Measurements from ENCODE around the gene FANCL.
"Not testable (repeated sequence)": the region's sequence is repeated elsewhere in the genome, so short reads cannot be mapped to it uniquely, and the experiment has no call there.

The FANCL gene

GRCh38 chr2:58155160-58155778 lies 85.9 kb downstream of the FANCL start:
- in situ Hi-C loops (cut with MboI; ENCODE audit: low sequenced_read_pairs) = no loop called here

GRCh38 chr2:58146707-58147106 lies 94.4 kb downstream of the FANCL start:
- in situ Hi-C loops (cut with MboI; ENCODE audit: low sequenced_read_pairs) = no loop called here

DNA sequence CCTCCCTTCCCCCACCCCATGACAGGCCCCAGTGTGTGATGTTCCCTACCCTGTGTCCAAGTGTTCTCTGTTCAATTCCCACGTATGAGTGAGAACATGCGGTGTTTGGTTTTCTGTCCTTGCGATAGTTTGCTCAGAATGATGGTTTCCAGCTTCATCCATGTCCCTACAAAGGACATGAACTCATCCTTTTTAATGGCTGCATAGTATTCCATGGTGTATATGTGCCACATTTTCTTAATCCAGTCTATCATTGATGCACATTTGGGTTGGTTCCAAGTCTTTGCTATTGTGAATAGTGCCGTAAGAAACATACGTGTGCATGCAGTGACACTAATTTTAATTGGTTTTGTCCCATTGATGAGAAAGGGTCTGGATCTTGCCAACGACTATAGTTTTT lies 95.4 kb downstream of the FANCL start:
- in situ Hi-C loops (cut with MboI; ENCODE audit: low sequenced_read_pairs) = not testable (repeated sequence)

DNA sequence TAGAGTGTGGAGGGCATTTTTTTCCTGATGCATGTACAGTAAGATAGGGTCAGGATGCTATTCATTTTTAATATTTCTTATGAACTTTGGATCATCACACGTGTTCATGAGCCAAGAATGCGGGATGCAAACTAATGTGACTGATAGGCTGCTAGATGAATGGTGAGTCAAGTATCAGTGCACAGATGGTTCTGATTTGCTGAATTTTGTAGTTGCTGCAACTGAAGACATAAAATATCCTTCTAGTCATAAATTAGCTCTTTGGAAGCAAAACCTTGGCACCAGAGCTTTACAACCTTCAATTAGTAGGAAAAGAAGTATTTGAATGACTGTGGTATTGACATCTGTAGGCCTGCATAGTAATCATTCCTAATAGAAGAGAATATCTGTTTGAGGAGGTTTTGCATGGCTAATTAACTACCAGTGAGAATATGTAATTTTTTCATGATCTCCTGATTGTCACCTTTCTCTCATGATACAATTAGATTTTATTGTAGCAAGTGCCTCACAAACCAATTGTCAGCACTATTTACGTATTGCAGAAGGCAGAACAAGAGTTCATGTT lies 100.5 kb downstream of the FANCL start:
- in situ Hi-C loops (cut with MboI; ENCODE audit: low sequenced_read_pairs) = no loop called here

DNA sequence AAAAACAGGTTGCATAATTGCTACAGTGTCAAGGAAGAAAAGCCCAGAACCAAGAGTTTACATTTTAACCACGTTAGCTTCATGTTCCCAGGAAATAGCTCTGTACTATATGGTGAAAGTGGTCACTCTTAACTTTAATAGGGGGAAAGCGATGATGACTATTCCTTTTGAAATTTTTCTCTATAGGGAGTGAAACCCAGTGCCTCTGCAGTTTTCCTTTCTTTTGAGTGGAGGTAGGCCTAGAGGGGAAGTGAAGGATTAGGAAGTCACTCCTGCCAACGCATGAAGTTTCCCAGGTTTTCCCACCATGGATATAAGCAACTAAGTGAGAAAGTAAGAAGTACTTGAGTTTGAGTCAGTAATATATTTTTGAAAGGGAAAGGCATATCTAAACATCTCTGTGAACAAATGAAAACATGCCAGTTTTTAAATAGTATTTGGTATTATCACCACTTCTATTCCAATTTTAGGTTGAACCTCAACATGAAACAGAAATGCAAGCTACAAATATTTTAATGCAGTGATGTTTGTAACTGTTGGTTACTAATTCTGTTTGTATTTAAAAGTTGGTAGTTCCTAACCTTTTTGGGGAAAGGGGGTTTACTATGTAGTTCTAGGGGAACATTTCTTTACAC lies 102.6 kb downstream of the FANCL start:
- in situ Hi-C loops (cut with MboI; ENCODE audit: low sequenced_read_pairs) = no loop called here

- in situ Hi-C loops (cut with MboI; ENCODE audit: low sequenced_read_pairs) = no loop called here
These were observed 103.3 kb downstream of the FANCL start for GRCh38 chr2:58137856-58138255.

GRCh38 chr2:58137221-58137620 lies 103.9 kb downstream of the FANCL start:
- in situ Hi-C loops (cut with MboI; ENCODE audit: low sequenced_read_pairs) = no loop called here

DNA sequence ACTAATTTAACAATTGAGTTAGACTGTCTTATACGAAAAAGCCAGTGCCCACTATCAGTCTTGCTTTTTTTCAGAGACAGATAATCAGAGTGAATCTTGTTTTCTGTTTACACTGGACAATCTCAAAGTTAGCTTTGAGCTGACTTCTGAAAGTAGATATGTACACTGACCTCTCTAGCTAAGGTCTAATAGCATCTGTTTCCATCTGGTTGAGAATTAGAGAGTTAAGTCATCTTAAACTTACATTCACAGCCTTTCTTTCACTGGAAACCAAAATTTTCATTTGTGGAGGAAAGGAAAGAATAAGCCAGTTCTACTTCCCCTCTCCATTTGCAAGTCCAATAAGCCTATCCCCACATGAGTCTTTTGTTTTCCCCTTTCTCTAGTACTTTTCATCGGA lies 105.3 kb downstream of the FANCL start:
- in situ Hi-C loops (cut with MboI; ENCODE audit: low sequenced_read_pairs) = no loop called here

GRCh38 chr2:58133395-58133794 lies 107.7 kb downstream of the FANCL start:
- in situ Hi-C loops (cut with MboI; ENCODE audit: low sequenced_read_pairs) = no loop called here

DNA sequence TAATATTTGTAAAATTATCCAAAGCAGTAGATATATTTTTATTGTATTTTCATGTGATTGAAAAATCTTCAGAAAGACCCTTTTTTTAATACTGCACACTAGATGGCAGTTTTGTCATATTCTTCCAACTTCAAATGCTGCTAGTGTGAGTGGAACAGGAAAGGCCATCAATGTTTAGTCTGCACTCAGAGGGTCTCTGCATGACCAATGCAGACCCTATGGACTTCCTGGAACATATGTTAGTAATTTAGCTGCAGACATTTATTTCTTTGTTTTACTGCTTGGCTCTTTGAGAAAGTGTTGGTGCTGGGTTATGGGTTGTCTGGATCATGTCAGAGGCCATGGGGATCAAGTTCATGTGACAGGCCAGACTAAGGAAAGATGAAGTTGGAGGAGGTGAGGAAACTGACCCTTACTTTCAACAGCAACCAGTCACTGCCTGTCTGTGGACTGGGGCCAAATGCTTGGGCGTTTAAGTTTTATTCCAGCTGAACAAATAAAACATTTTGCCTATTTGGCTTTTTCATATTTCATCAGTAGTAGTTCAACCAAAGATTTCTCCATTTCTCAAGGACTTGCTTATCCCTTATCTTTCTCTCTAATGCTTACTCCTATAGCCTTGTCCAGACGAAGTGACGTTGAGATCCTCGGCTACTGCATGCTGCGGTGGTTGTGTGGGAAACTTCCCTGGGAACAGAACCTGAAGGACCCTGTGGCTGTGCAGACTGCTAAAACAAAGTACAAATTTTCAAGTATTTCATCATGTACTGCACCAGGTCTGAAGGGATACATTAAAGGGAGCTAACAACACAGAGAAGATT lies 109.7 kb downstream of the FANCL start:
- in situ Hi-C loops (cut with MboI; ENCODE audit: low sequenced_read_pairs) = no loop called here

DNA sequence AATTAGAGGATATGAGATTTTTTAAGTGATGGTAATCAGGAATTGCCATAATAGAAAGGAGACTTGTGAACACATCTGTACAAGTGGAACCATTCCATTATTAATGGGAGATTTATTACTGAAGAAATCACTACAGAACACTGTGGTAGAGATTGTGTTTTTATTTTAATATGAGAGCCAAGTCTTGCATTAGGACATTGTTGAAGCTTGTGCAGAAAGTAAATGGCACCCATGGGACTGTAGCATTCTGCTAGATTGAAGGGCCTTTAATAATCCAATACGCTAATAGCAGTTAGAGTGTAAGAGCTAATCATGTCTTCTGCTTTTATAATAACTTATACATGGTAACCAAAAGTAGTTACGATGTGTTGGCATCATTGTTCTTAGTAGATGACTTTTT lies 110.9 kb downstream of the FANCL start:
- in situ Hi-C loops (cut with MboI; ENCODE audit: low sequenced_read_pairs) = no loop called here

DNA sequence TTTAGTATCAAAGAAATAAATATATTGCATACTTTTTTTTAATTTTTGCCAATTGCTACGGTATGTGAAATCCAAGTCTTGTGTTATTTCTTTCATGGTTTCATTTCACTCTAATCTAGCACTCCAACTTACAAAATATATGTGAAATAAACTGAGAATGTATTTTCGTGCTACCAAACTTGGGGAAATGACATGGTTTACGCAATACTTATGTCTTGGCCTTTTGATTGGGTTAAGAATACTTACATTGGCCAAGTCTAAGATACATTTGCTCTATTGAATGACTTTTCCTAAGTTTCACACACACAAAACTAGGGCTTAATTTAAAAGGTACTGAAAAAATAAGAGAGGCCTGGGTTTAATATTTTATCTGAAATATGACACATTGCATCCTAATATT lies 114.0 kb downstream of the FANCL start:
- in situ Hi-C loops (cut with MboI; ENCODE audit: low sequenced_read_pairs) = no loop called here

DNA sequence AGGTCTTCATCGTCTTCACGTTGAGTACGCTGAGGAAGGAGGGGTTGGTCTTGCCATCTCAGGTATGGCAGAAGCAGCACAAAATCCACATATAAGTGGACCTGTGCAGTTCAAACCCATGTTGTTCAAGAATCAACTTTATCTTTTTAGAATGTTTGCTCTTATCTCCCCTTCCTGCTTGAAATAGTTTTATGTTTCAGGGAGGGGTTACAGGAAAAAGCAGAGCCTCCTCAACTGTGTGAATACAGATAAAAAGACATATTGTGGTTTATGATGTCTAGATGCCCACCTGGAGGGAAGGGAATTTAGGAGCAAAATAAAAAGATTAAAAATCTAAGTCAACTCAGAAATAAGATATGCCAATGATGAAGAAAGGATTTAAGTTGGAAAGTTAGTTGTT lies 118.6 kb downstream of the FANCL start:
- in situ Hi-C loops (cut with MboI; ENCODE audit: low sequenced_read_pairs) = no loop called here

GRCh38 chr2:58122040-58122439 lies 119.1 kb downstream of the FANCL start:
- in situ Hi-C loops (cut with MboI; ENCODE audit: low sequenced_read_pairs) = no loop called here

DNA sequence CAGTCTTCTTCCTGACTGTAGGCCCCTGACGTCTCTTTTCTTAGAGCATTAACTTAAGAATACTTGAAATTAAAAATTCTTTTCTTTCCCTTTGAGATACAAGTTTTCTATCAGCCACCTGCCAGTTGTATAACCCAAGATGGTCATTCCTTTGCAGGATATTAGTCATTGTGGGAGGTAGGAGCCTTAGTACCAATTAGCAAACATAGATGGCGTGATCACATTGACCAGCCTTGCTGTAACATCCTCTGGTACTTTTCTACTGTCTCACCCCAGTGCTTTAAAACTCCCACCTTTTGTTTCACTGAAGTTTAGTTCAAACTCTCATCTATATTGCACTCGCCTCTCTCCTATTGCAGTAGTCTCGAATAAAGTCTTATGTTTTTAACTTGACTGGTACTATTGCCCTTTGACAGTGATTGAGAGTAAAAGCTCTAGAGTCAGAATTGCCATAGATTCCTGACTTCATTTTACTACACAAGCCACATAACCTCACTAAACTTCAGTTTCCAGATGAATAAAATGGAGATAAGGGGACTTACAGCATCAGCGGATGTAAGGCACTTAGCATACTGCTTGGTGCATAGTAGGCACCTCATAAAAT lies 120.4 kb downstream of the FANCL start:
- in situ Hi-C loops (cut with MboI; ENCODE audit: low sequenced_read_pairs) = no loop called here

DNA sequence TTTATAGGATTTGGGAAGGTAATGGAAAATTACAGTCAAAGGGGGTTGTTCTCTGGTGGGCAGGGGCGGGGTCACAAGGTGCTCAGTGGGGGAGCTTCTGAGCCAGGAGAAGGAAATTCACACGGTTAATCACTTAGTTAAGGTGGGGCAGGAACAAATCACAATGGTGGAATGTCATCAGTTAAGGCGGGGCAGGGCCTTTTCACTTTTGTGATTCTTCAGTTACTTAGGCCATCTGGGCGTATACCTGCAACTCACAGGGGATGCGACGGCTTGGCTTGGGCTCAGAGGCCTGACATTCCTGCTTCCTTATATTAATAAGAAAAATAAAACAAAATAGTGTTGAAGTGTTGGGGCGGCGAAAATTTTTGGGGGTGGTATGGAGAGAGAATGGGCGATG lies 127.6 kb downstream of the FANCL start:
- in situ Hi-C loops (cut with MboI; ENCODE audit: low sequenced_read_pairs) = not testable (repeated sequence)

DNA sequence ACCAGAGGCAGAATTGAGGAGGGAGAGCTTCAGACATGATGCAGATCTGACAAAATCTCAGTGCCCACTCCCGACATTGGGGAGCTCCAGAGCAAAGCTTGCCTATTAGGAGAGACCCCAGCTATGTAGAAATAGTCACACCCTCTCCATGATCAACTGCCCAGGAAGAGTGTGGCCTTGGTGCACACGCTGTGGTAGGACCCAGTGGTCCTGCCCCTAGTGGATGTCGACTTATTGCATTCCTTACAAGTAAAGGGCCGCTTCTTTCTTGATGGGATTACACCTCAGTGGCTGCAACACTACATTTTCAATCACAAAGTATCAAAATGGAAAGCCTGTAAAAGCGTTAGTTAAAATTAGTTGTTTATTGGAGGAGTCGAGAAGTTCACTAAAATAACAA lies 130.4 kb downstream of the FANCL start:
- in situ Hi-C loops (cut with MboI; ENCODE audit: low sequenced_read_pairs) = no loop called here

DNA sequence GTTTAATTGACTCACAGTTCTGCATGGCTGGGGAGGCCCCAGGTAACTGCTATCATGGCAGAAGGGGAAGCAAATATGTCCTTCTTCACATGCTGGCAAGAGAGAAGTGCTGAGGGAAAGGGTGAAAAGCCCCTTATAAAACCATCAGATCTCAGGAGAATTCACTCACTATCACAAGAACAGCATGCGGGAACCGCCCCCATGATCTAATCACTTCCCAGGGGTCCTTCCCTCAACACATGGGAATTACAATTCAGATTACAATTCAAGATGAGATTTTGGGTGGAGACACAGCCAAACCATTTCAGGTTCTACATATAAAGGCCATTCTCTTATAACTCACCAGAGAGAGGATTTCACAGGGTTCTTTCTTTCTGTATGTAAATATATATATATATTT lies 131.6 kb downstream of the FANCL start:
- in situ Hi-C loops (cut with MboI; ENCODE audit: low sequenced_read_pairs) = no loop called here
